ENCODE measurements around the gene KSR1.

Gene KSR1

GRCh38 chr17:27543958-27544349 is 87.7 kb downstream of the KSR1 start:
- DNase-seq (ENCODE audit: low read depth, low spot score), result no peak
- no peak overlapping the region for H3K27ac ChIP-seq

DNA sequence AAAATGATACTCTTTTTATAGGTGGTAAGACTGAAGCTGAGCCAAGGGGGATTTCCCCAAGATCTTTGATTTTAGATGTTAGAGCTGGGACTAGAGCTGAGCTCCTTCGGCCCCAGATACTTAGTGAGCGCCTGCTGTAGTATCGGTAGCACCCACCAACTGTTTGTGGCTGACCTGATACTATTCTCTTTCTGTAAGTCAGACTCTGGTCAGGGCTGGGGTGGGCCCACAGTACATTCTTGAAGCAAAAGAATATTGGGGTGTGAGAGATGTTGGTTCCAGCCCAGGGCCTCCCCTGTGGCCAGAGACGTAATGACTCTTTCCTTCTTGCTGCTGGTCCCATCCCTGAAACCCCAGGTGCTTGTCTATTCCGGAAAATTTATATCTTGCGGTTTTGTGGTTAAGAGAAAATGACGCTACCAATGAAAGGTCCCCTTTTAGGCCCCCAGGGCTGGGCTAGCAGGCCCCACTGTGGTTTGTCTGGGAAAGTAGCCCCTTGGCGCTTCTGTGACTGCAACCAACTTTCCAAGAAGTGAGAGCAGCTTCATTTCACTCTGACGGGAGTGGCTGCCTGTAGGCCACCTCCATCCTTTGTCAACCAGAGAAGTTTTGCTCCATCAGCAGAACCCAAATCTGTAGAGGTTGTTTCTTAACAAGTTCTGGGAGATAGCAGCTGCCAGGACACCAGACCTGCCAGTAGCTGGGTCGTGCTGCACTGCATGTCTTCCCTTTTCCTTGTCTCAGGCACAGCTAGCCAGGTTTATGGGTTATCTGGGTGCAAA is 88.3 kb downstream of the KSR1 start:
- no peak for DNase-seq (ENCODE audit: low read depth, low spot score)
- no peak overlapping the region for H3K27ac ChIP-seq

DNA sequence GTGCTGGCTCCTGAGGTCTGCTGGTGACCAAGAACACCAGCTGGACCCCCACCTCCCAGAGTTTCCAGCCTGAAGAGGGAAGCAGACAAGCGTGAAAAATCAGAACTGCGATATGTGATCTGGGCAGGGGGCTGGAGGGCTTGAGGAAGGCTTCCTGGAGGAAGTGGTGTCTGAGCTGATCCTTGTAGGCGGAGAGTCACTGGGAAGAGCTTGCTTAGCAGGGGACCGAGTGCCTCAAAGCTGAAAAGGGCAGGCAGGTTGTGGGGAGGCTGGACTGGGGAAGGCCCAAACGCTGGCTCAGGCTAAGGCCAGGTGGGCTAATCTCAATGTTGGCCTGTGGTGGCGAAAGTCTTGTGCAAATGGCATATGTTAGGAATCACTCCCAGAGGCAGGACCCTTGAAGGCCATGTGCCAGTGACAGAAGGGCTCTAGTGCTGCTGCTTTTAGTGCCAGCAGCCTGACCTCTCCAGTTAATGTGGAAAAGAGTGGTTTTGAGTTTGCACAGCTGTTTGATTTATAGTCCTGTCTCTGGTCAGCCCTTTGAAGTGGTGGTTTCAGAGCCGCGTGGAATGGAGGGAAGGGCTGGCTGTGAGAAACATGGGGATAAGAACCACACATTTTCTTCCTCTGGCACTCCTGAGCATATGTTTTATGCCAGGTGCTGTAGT is 89.4 kb downstream of the KSR1 start:
- no peak overlapping the region for H3K27ac ChIP-seq
- no peak for DNase-seq (ENCODE audit: low read depth, low spot score)

GRCh38 chr17:27546624-27547300 is 90.5 kb downstream of the KSR1 start:
- no peak overlapping the region for H3K27ac ChIP-seq
- no peak for DNase-seq (ENCODE audit: low read depth, low spot score)

- no peak for DNase-seq (ENCODE audit: low read depth, low spot score)
- no peak overlapping the region for H3K27ac ChIP-seq
Measured at GRCh38 chr17:27547301-27547683, 91.0 kb downstream of the KSR1 start.

GRCh38 chr17:27548369-27548768 is 92.1 kb downstream of the KSR1 start:
- DNase-seq (ENCODE audit: low read depth, low spot score), result no peak
- no peak overlapping the region for H3K27ac ChIP-seq

DNA sequence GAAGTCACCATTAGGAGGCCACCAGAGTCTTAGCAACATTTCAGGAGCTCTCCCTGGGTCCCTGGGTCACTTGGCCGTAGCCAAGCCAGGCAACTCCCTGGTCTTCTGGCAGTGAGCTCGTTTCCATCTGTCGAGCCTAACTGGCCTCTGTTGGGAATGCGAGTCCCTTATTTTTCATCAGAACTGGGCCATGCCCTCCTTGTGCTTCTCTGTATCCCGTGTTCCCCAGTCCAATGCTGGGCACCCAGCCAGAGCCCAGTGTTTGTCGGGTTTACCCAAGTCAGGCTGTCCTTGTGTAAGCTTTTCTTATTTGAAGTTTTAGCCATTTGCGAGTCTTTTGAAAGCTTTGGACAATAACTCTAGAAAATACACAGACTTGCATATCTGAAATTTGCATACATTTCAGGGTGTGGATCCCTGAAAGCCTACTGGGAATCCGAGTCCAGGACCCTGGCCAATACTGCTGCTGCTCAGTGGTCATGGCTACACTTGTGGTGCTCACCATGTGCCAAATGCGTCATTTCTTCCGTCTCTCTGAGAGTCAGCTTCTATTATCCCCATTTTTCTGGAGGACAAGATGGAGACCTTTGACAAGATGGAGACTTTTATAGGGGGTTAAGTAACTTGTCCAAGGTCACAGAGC is 93.1 kb downstream of the KSR1 start:
- no peak for DNase-seq (ENCODE audit: low read depth, low spot score)

GRCh38 chr17:27550291-27550930 is 94.2 kb downstream of the KSR1 start:
- no peak overlapping the region for H3K27ac ChIP-seq
- DNase-seq (ENCODE audit: low read depth, low spot score), result no peak

More for the DNA sequence above, 93.1 kb downstream of the KSR1 start:
- no peak overlapping the region for H3K27ac ChIP-seq

GRCh38 chr17:27550974-27551505 is 94.8 kb downstream of the KSR1 start:
- DNase-seq (ENCODE audit: low read depth, low spot score), result no peak
- H3K27ac ChIP-seq, result no peak overlapping the region

DNA sequence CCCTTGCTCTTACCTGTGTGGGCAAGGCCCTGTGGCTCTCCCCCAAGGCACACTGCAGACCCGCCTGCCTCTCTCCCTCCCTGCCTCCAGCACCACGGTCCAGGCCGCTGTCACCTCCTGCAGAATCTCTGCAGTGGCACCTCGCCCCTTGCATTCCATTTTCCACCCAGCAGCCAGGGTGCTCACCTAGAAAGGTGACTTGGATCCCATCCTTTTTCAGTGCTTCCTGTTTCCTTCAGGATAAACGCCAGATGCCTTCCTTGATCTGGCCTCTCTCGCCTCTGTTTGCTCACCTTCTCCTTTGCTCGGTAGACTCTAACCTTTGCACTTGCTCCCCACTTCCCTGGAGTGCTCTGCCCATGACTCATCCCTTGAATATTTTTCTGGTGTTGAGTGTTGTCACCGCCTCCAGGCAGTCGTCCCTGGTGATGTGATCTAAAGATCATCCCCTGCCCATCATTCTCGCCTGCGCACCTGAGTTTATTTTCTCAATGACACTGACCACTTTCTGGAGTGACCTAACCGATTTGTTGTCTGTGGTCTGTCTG is 95.5 kb downstream of the KSR1 start:
- no peak for DNase-seq (ENCODE audit: low read depth, low spot score)
- H3K27ac ChIP-seq, result no peak overlapping the region

DNA sequence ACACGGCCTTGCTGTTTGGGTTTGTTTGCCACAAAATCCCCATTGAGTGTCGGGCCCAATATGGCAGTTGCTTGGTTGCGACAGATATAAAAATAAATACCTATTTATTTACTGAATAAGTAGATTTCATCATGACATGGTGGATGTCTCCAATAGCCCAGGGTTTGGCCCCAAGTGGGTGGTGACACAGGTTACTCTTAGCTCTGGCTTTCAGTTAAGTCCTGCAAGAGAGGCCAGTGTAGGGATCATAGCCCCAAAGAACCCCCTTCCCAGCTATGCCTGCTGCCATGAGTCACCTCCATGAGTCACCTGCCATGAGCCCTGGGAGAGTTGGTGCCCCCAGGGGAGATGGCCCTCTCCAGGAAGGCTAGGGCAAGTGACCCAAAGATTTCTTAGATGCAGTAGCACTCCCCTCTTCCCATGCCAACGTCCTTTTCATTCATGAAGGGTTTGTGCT is 96.1 kb downstream of the KSR1 start:
- no peak for DNase-seq (ENCODE audit: low read depth, low spot score)
- no peak overlapping the region for H3K27ac ChIP-seq

GRCh38 chr17:27553019-27553511 is 96.8 kb downstream of the KSR1 start:
- DNase-seq (ENCODE audit: low read depth, low spot score), result no peak
- H3K27ac ChIP-seq, result no peak overlapping the region

- DNase-seq (ENCODE audit: low read depth, low spot score), result no peak
- H3K27ac ChIP-seq, result no peak overlapping the region
Measured at GRCh38 chr17:27554152-27554551, 97.9 kb downstream of the KSR1 start.

DNA sequence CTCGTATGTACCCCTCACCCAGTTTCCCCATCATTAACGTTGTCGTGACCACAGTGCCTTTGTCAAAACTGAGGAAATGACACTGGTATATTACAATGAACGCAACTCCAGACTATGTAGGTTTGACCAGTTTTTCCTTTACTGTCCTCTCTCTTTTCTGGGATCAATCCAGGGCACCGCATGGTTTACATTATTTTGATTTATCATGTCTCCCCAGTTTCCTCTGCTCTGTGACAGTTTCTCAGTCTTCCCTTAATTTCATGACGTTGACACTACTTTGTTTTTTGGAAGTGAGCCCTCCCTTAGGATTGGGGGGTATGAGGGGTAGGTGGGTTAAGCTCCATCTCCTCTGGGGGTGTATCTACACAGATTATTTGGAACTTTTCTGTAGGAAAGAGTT is 98.7 kb downstream of the KSR1 start:
- no peak overlapping the region for H3K27ac ChIP-seq

DNA sequence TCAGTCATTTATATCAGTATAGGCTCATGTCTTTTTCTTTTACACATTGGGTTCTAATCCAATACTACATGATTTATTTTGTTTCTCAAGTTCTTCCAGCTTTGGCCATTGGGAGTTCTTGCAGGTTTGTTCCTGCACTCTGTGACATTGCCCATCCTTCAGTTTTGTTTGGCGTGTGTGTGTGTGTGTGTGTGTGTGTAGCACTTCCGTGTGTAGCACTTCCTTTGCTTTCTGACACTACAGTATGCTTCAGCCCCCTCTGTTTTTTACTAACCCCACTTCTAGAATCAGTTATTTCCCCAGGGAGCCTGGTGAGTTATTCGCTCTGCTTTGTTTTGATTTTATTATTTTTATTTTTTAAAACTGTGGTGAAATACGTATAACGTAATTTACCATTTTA is 99.1 kb downstream of the KSR1 start:
- no peak overlapping the region for H3K27ac ChIP-seq
- no peak for DNase-seq (ENCODE audit: low read depth, low spot score)

More for the DNA sequence above, 98.7 kb downstream of the KSR1 start:
- DNase-seq (ENCODE audit: low read depth, low spot score), result no peak

DNA sequence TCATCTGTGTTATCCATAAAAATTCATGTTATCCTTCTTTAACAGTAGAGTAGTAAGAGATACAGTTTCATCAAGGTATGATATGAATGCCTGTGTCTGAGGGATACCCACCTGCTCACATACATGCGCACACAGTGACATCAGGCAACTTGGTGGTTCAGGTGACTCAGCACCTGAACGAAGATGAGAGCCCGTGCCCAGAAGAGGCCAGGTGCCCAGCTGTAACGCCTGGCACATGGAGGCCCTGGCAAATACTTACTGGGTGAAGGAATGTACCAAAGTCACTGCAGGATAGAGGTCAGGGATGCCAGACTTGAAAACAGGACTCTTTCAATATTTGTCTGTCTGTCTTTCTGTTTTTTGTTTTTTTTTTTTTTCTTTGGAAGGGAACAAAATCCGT is 102.1 kb downstream of the KSR1 start:
- H3K27ac ChIP-seq, result no peak overlapping the region
- no peak for DNase-seq (ENCODE audit: low read depth, low spot score)

GRCh38 chr17:27558842-27559505 is 102.7 kb downstream of the KSR1 start:
- DNase-seq (ENCODE audit: low read depth, low spot score), result no peak
- H3K27ac ChIP-seq, result no peak overlapping the region

DNA sequence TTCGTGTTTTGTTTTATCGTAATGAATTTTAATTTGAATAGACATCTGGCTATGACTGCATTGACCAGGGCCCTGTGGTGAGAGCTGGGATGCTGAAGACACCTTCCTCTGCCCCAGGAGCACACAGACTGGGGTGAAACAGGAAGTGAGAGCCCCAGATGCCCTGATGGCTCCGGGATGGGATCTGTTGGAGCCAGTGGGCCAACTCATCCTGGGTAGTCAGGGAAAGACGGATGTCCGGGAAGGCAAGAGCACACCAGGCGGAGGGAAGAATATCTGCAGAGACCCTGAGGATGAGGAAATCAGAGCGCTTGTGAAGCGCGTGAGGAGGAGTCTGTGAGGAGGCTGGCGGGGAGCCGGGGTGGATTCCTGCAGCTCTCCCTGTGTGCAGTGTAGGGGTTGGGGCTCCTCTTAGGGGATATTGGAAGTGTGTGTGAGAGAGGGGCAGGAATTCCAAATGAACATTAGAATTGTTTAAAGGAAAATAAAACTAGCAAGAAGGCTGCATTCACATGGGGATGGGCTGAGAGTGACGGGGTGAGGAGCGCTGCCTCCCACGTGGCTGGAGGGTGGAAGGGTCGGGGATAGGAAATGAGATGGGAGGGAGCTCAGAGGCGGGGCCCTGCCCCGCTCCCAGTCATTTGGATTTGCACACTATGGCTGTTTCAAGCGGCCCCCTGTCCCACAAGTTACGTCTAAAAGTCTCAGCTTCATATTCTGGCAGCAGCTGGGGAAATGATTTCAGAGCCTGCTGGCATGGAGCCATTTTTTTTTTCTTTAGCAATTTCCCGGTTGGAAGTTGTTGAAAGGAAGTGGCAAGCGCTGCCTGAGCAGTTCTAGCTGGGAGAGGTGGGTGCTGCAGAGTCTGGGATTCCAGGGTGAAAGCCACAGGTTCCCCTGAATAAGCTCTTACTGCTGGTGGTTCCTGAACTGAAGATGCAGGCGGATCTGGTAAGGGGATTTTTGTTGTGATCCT is 103.5 kb downstream of the KSR1 start:
- DNase-seq (ENCODE audit: low read depth, low spot score), result no peak
- H3K27ac ChIP-seq, result no peak overlapping the region

Data from epithelial cell of prostate (primary cell).